SK-N-SH (cell line): ENCODE measurements around the gene CNTN4. TPM values are rescaled to one million over a fixed set of nuclear protein-coding genes. Genes with fewer than 3 reads are reported as not detected.

Experiments used
- CTCF ChIA-PET: fragments of 300-600, 350-600 bp; formaldehyde crosslinking; extraction: SDS; loops from one replicate; lab custom pipeline; 2021; lab: Yijun Ruan, JAX
- POLR2A ChIA-PET: fragments of 350-600 bp; sonication (Branson Sonifier 250); formaldehyde crosslinking; extraction: SDS; loops from one replicate; lab custom pipeline; 2020; ENCODE audit warnings: antibody characterized with exemption, inconsistent platforms; lab: Yijun Ruan, JAX
- DNase-seq: peaks from one replicate; pipeline ENCODE4 v3.0.0; 2012
- H2AFZ ChIP-seq: fragments of 200-600 bp; sonication (generic); 2 replicates; pipeline ENCODE4 v1.8.1; 2016; ENCODE audit warnings: antibody characterized with exemption, mild to moderate bottlenecking, low read depth
- H3F3A ChIP-seq: fragments of 200-600 bp; sonication (generic); replicated peaks from 2 replicates; pipeline ENCODE3; 2016; ENCODE audit warnings: antibody characterized with exemption, mild to moderate bottlenecking; ENCODE audit not compliant: insufficient read depth
- H3K27ac ChIP-seq, 2 experiments: fragments of 200-500 bp in 1 of 2; fragments of 200-600 bp in 1 of 2; sonication (Bioruptor generic) in 1 of 2; sonication (generic), shearing (Covaris generic) in 1 of 2; 2 replicates each; pipeline versions ENCODE4 v1.5.1 to v1.6.1; 2014 to 2016; ENCODE audit warnings: low read depth in 2 of 2, inconsistent platforms in 1 of 2, low read length in 1 of 2, mild to moderate bottlenecking in 1 of 2, mixed read lengths in 1 of 2
- H3K27me3 ChIP-seq: fragments of 200-600 bp; sonication (generic), shearing (Covaris generic); 2 replicates; pipeline ENCODE4 v1.6.1; 2016; ENCODE audit warnings: mixed run types; ENCODE audit not compliant: insufficient read depth
- H3K36me3 ChIP-seq, 2 experiments: fragments of 200-500 bp in 1 of 2; fragments of 200-600 bp in 1 of 2; sonication (Bioruptor generic) in 1 of 2; sonication (generic) in 1 of 2; replicated peaks in 1 of 2; 2 replicates each; pipeline versions ENCODE3 to v1.5.1; 2014 to 2016; ENCODE audit warnings: low read length in 1 of 2, mild to moderate bottlenecking in 1 of 2; ENCODE audit not compliant: insufficient read depth in 2 of 2, control insufficient read depth in 1 of 2
- H3K4me1 ChIP-seq, 2 experiments: fragments of 200-500 bp in 1 of 2; fragments of 200-600 bp in 1 of 2; sonication (Bioruptor generic) in 1 of 2; sonication (generic), shearing (Covaris generic) in 1 of 2; 2 replicates each; pipeline versions ENCODE4 v1.5.1 to v1.6.1; 2014 to 2016; ENCODE audit warnings: low read depth in 1 of 2, low read length in 1 of 2, mixed run types in 1 of 2; ENCODE audit not compliant: insufficient read depth in 2 of 2, control insufficient read depth in 1 of 2
- H3K4me2 ChIP-seq: fragments of 200-600 bp; sonication (generic), shearing (Covaris generic); 2 replicates; pipeline ENCODE4 v1.6.1; 2017; ENCODE audit warnings: mixed run types
- H3K4me3 ChIP-seq, 2 experiments: fragments of 200-500 bp in 1 of 2; fragments of 200-600 bp in 1 of 2; sonication (Bioruptor generic) in 1 of 2; sonication (generic), shearing (Covaris generic) in 1 of 2; 2 replicates each; pipeline versions ENCODE4 v1.5.1 to v1.8.1; 2014 to 2016; ENCODE audit warnings: low read depth in 2 of 2, inconsistent platforms in 1 of 2, low read length in 1 of 2, mild to moderate bottlenecking in 1 of 2, mixed read lengths in 1 of 2, moderate library complexity in 1 of 2
- H3K79me2 ChIP-seq: fragments of 200-600 bp; sonication (generic); 2 replicates; pipeline ENCODE4 v1.8.1; 2017; ENCODE audit warnings: mild to moderate bottlenecking; ENCODE audit not compliant: insufficient read depth
- H3K9ac ChIP-seq: fragments of 200-600 bp; sonication (generic); 2 replicates; pipeline ENCODE4 v1.6.1; 2017; ENCODE audit warnings: mixed run types
- H3K9me2 ChIP-seq: fragments of 200-600 bp; sonication (generic); 2 replicates; pipeline ENCODE4 v1.6.1; 2017; ENCODE audit warnings: mixed run types
- H3K9me3 ChIP-seq: fragments of 200-600 bp; sonication (generic); 2 replicates; pipeline ENCODE4 v1.6.1; 2017; ENCODE audit warnings: mixed run types, mild to moderate bottlenecking, moderate library complexity
- H4K20me1 ChIP-seq: fragments of 200-600 bp; sonication (generic); 2 replicates; pipeline ENCODE4 v1.6.1; 2017; ENCODE audit warnings: mild to moderate bottlenecking, mixed run types; ENCODE audit not compliant: insufficient read depth
- CHD2 ChIP-seq: fragments of 150-350 bp; IDR thresholded peaks from 2 replicates; pipeline ENCODE4 v1.6.1; 2018; ENCODE audit warnings: low read length; ENCODE audit not compliant: partially characterized antibody
- FOSL2 ChIP-seq: IDR thresholded peaks from 2 replicates; pipeline ENCODE4 v1.4.0; 2012; ENCODE audit warnings: low read depth, mild to moderate bottlenecking, moderate library complexity, borderline replicate concordance
- GATA2 ChIP-seq: sonication (generic); formaldehyde crosslinking; IDR thresholded peaks from 2 replicates; pipeline ENCODE4 v1.5.0; 2020; ENCODE audit warnings: mild to moderate bottlenecking, missing genetic modification reagents
- MXI1 ChIP-seq: IDR thresholded peaks from 2 replicates; pipeline ENCODE4 v1.6.1; 2012; ENCODE audit warnings: mild to moderate bottlenecking, low read depth, low read length, improper control_type of control experiment
- NFIC ChIP-seq: IDR thresholded peaks from 2 replicates; pipeline ENCODE4 v1.4.0; 2012; ENCODE audit warnings: borderline replicate concordance
- NRF1 ChIP-seq: IDR thresholded peaks from 2 replicates; pipeline ENCODE4 v1.6.1; 2012; ENCODE audit warnings: low read depth, mild to moderate bottlenecking, low read length
- POLR2AphosphoS5 ChIP-seq: IDR thresholded peaks from 2 replicates; pipeline ENCODE4 v1.6.1; 2012; ENCODE audit warnings: low read depth, low read length
- RCOR1 ChIP-seq: fragments of 150-350 bp; IDR thresholded peaks from 2 replicates; pipeline ENCODE4 v1.6.1; 2017; ENCODE audit warnings: antibody characterized with exemption, low read length
- SMC3 ChIP-seq: IDR thresholded peaks from 2 replicates; pipeline ENCODE4 v1.6.1; 2012; ENCODE audit warnings: low read depth, low read length, improper control_type of control experiment
- WGBS: methylation state at CpG from one replicate; pipeline ENCODE4 v1.1.6; 2017; ENCODE audit warnings: low lambda C conversion rate; 5-methylcytosine and 5-hydroxymethylcytosine counted together
- polyA plus RNA-seq, 3 experiments: library from polyadenylated mRNA; depleted of rRNA; stranded (reverse); fragments of >200 nt; gene quantifications; 2 replicates each; pipeline ENCODE4 v1.2.3, GENCODE V29; 2012
- TF ChIP-seq, protein P1 (sequence below): IDR thresholded peaks from 2 replicates; pipeline ENCODE4 v1.4.0; 2012; ENCODE audit warnings: low read depth
- TF ChIP-seq, protein P2 (sequence below): IDR thresholded peaks from 2 replicates; pipeline ENCODE4; 2012
- TF ChIP-seq, protein P3 (sequence below): fragments of 200-600 bp; sonication (generic); IDR thresholded peaks from 2 replicates; pipeline ENCODE4 v1.6.1; 2017; ENCODE audit warnings: antibody characterized with exemption, mild to moderate bottlenecking, moderate library complexity

Gene CNTN4
- polyA plus RNA-seq, 1 of the 3 experiments (the other 2 are of a cell fraction) = 0.12 TPM

DNA sequence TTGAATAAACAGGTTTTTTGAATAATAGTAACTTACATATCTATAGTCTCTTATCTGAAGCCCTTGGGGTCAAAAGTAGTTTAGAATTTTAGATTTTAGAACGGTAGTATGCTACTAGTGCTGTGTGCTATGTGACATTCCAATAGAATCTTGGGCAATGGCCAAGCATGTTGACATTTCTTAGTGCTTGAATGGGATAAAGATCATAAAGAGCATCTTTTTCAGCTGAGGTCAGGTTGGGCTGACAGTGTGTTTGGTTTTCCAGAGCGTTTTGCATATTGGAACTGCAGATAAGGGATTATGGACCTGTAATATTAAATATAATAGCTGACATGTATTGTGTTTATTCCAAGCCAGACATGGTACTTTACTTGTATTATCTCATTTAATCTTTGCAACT lies 32.1 kb downstream of the CNTN4 start:
- no peaks in the 10 kb centered on the region for H3K36me3 ChIP-seq
- H3K27ac ChIP-seq = no peak overlapping the region
- no peak overlapping the region for H3K4me2 ChIP-seq
- H3K9me3 ChIP-seq = 0 out of 2 replicates have a peak, but pooled peaks cover 3% of the 10 kb centered on the region
- TF ChIP-seq FOSL2 = no peak
- TF ChIP-seq POLR2AphosphoS5 = no peak
- TF ChIP-seq, protein P1, sequence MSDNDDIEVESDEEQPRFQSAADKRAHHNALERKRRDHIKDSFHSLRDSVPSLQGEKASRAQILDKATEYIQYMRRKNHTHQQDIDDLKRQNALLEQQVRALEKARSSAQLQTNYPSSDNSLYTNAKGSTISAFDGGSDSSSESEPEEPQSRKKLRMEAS = no peak
- TF ChIP-seq NFIC = no peak
- no peak for TF ChIP-seq SMC3
- WGBS = 12% methylated on average over 2 of the region's 2 CpGs
- H4K20me1 ChIP-seq = no peaks in the 10 kb centered on the region
- H3K27me3 ChIP-seq = no peaks in the 10 kb centered on the region
- DNase-seq = no peak
- H3K4me3 ChIP-seq = no peak overlapping the region
- H2AFZ ChIP-seq = no peak overlapping the region
- POLR2A ChIA-PET = no interaction called here
- H3K9me2 ChIP-seq = no peaks in the 10 kb centered on the region
- CTCF ChIA-PET = no interaction called here
- no peaks in the 10 kb centered on the region for H3K79me2 ChIP-seq
- no peak overlapping the region for H3K9ac ChIP-seq
- H3K4me1 ChIP-seq = no peaks in the 10 kb centered on the region; a peak in 1 of 4 replicates
- H3F3A ChIP-seq = no peaks in the 10 kb centered on the region

DNA sequence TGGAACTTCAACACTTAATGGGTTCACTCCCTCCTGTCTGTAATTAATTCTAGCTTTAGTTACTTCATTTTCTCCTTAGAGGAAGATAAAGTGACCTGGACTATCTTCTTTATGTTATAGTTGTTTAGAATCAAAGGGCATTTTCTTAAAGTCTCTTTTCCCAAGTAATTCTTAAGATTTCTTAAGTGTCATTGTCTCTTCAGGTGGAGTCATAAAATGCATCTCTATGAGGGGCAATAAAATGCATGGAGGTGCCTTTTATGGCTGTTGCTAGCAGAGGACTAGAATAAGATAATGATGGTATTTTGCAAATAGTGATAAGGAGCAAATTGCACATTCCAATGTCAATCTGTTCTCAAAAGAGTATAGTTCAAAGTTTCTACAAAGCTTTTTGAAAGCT lies 34.5 kb downstream of the CNTN4 start:
- TF ChIP-seq, protein P2, sequence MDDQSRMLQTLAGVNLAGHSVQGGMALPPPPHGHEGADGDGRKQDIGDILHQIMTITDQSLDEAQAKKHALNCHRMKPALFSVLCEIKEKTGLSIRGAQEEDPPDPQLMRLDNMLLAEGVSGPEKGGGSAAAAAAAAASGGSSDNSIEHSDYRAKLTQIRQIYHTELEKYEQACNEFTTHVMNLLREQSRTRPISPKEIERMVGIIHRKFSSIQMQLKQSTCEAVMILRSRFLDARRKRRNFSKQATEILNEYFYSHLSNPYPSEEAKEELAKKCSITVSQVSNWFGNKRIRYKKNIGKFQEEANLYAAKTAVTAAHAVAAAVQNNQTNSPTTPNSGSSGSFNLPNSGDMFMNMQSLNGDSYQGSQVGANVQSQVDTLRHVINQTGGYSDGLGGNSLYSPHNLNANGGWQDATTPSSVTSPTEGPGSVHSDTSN = no peak
- TF ChIP-seq NRF1 (no peak), CHD2 (no peak), MXI1 (no peak)
- TF ChIP-seq, protein P3, sequence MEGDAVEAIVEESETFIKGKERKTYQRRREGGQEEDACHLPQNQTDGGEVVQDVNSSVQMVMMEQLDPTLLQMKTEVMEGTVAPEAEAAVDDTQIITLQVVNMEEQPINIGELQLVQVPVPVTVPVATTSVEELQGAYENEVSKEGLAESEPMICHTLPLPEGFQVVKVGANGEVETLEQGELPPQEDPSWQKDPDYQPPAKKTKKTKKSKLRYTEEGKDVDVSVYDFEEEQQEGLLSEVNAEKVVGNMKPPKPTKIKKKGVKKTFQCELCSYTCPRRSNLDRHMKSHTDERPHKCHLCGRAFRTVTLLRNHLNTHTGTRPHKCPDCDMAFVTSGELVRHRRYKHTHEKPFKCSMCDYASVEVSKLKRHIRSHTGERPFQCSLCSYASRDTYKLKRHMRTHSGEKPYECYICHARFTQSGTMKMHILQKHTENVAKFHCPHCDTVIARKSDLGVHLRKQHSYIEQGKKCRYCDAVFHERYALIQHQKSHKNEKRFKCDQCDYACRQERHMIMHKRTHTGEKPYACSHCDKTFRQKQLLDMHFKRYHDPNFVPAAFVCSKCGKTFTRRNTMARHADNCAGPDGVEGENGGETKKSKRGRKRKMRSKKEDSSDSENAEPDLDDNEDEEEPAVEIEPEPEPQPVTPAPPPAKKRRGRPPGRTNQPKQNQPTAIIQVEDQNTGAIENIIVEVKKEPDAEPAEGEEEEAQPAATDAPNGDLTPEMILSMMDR = no peak
- H2AFZ ChIP-seq = no peak overlapping the region
- no peaks in the 10 kb centered on the region for H3K79me2 ChIP-seq
- no peak overlapping the region for H3K27ac ChIP-seq
- no peak overlapping the region for H3K4me3 ChIP-seq
- no peaks in the 10 kb centered on the region for H3K4me1 ChIP-seq
- DNase-seq = no peak
- no peak overlapping the region for H3K4me2 ChIP-seq
- H3K9me3 ChIP-seq = 0 out of 2 replicates have a peak, but pooled peaks cover 3% of the 10 kb centered on the region
- H4K20me1 ChIP-seq = no peaks in the 10 kb centered on the region
- H3F3A ChIP-seq = no peaks in the 10 kb centered on the region
- no peaks in the 10 kb centered on the region for H3K9me2 ChIP-seq
- CTCF ChIA-PET = no interaction called here
- H3K9ac ChIP-seq = no peak overlapping the region
- no peaks in the 10 kb centered on the region for H3K36me3 ChIP-seq
- H3K27me3 ChIP-seq = no peaks in the 10 kb centered on the region
- POLR2A ChIA-PET = no interaction called here

DNA sequence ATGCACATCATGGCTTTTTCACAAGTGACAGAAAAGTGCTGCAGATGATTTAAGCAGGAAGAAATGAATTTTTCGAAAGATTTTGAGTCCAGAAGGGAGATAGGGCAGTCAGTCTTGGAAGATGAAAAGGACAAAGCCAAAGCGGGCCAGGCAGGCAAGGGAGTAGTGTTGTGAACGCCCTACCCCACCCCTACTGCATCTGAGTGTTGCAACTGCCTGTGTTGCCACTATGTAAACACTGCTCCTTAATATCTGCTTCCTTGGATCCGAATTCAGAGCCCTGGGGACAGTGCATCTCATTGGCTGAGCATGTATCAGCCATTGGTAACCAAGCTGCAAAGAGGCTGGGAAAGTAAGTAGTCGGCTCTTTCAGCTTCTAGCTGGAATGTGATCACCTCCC lies 39.0 kb downstream of the CNTN4 start:
- no peaks in the 10 kb centered on the region for H3K27me3 ChIP-seq
- no peaks in the 10 kb centered on the region for H3K79me2 ChIP-seq
- POLR2A ChIA-PET = no interaction called here
- H3K4me1 ChIP-seq = no peaks in the 10 kb centered on the region
- DNase-seq = no peak
- H3F3A ChIP-seq = no peaks in the 10 kb centered on the region
- H3K9ac ChIP-seq = no peak overlapping the region
- WGBS = 19% methylated on average over 5 of the region's 5 CpGs
- TF ChIP-seq, protein P3 = no peak
- TF ChIP-seq GATA2 (CRISPR knock-in tag) (no peak), RCOR1 (no peak)
- TF ChIP-seq, protein P2 = no peak
- H3K9me3 ChIP-seq = 0 out of 2 replicates have a peak, but pooled peaks cover 3% of the 10 kb centered on the region
- no peak overlapping the region for H3K27ac ChIP-seq
- H3K4me2 ChIP-seq = no peak overlapping the region
- CTCF ChIA-PET = no interaction called here
- no peak overlapping the region for H3K4me3 ChIP-seq
- H3K9me2 ChIP-seq = no peaks in the 10 kb centered on the region
- H3K36me3 ChIP-seq = no peaks in the 10 kb centered on the region
- H2AFZ ChIP-seq = no peak overlapping the region
- no peaks in the 10 kb centered on the region for H4K20me1 ChIP-seq
